Endothelial cell of umbilical vein (primary cell): ENCODE data around the gene DEPDC7. TPM values are rescaled to one million over a fixed set of nuclear protein-coding genes. Genes with fewer than 3 reads are reported as not detected.

Source experiments
- BruUV-seq: library from RNA; stranded (reverse); fragments of 400-500 nt; replicated peaks from 2 replicates; lab custom pipeline; 2021; lab: Mats Ljungman, UMichigan
- CTCF ChIA-PET: fragments of 300-600, 350-600 bp; sonication (Branson Sonifier 250); formaldehyde crosslinking; loops from one replicate; lab custom pipeline; 2021; ENCODE audit warnings: antibody characterized with exemption, inconsistent platforms; lab: Charles Lee
- POLR2A ChIA-PET: fragments of 300-600, 350-600 bp; sonication (Branson Sonifier 250); formaldehyde crosslinking; loops from one replicate; lab custom pipeline; 2021; ENCODE audit warnings: antibody characterized with exemption, inconsistent platforms; lab: Charles Lee
- DNase-seq: peaks from one replicate; pipeline ENCODE4 v3.0.0-alpha.2; 2011; ENCODE audit warnings: low read depth, low spot score
- FAIRE-seq: peaks from 2 replicates; lab custom pipeline; 2011; peaks lifted over from hg19 to GRCh38; lab: Jason Lieb, UNC
- H2AFZ ChIP-seq: 2 replicates; pipeline ENCODE4 v1.6.0; 2012; ENCODE audit warnings: low read depth, low read length, control low read depth, inconsistent platforms
- H3K27ac ChIP-seq: 2 replicates; pipeline ENCODE4 v1.5.1; 2011; ENCODE audit warnings: low read depth, mild to moderate bottlenecking, control low read depth, low read length, moderate library complexity; ENCODE audit not compliant: insufficient read depth
- H3K27me3 ChIP-seq, 2 experiments: 2 replicates each; pipeline versions ENCODE4 v1.6.0 to v1.6.1; 2011; ENCODE audit warnings: low read length in 2 of 2, mixed read lengths in 1 of 2; ENCODE audit not compliant: control insufficient read depth in 2 of 2, insufficient read depth in 2 of 2
- H3K36me3 ChIP-seq, 2 experiments: 2 replicates in 1 of 2; 3 replicates in 1 of 2; pipeline ENCODE4 v1.5.1; 2011; ENCODE audit warnings: low read length in 2 of 2, mild to moderate bottlenecking in 1 of 2, moderate library complexity in 1 of 2; ENCODE audit not compliant: control insufficient read depth in 2 of 2, insufficient read depth in 2 of 2; ENCODE audit errors: extremely low read depth in 1 of 2
- H3K4me1 ChIP-seq: 3 replicates; pipeline ENCODE4 v1.5.1; 2011; ENCODE audit warnings: mild to moderate bottlenecking, low read length; ENCODE audit not compliant: control insufficient read depth, insufficient read depth; ENCODE audit errors: extremely low read depth
- H3K4me2 ChIP-seq: 2 replicates; pipeline ENCODE4 v1.6.1; 2011; ENCODE audit warnings: low read length, control low read depth, mixed read lengths; ENCODE audit not compliant: insufficient read depth
- H3K4me3 ChIP-seq, 3 experiments: fragments of 200-600 bp in 1 of 3; sonication (generic), shearing (Covaris generic) in 1 of 3; replicated peaks in 1 of 3; 2 replicates each; pipeline ENCODE4 v1.5.1; 2011 to 2016; ENCODE audit warnings: control low read depth in 3 of 3, low read length in 3 of 3, mild to moderate bottlenecking in 2 of 3, inconsistent platforms in 1 of 3, low read depth in 1 of 3, moderate library complexity in 1 of 3; ENCODE audit not compliant: insufficient read depth in 1 of 3
- H3K79me2 ChIP-seq: 2 replicates; pipeline ENCODE4 v1.6.0; 2012; ENCODE audit warnings: low read length, inconsistent platforms; ENCODE audit not compliant: control insufficient read depth, insufficient read depth
- H3K9ac ChIP-seq: replicated peaks from 2 replicates; pipeline ENCODE3; 2011; ENCODE audit warnings: low read length, control low read depth; ENCODE audit not compliant: insufficient read depth; ENCODE audit errors: extremely low read depth
- H3K9me1 ChIP-seq: replicated peaks from 3 replicates; pipeline ENCODE4 v1.6.0; 2011; ENCODE audit warnings: mild to moderate bottlenecking, low read length; ENCODE audit not compliant: control insufficient read depth, insufficient read depth; ENCODE audit errors: extremely low read depth
- H3K9me3 ChIP-seq: replicated peaks from 2 replicates; pipeline ENCODE4 v1.5.1; 2012; ENCODE audit warnings: low read length, inconsistent platforms; ENCODE audit not compliant: control insufficient read depth, insufficient read depth
- H4K20me1 ChIP-seq: replicated peaks from 2 replicates; pipeline ENCODE3; 2011; ENCODE audit warnings: mild to moderate bottlenecking, low read length; ENCODE audit not compliant: control insufficient read depth, insufficient read depth; ENCODE audit errors: extremely low read depth
- EZH2 ChIP-seq: IDR thresholded peaks from 2 replicates; pipeline ENCODE4 v1.6.1; 2012; ENCODE audit warnings: borderline replicate concordance, low read depth, mild to moderate bottlenecking, moderate library complexity, low read length, inconsistent platforms; ENCODE audit not compliant: severe bottlenecking
- GATA2 ChIP-seq: IDR thresholded peaks from 2 replicates; pipeline ENCODE4 v1.7.0; 2011; ENCODE audit warnings: low read depth, mild to moderate bottlenecking, moderate library complexity, mixed read lengths, low read length; ENCODE audit not compliant: insufficient read length, insufficient read depth
- MAX ChIP-seq: IDR thresholded peaks from 2 replicates; pipeline ENCODE4 v1.6.1; 2011; ENCODE audit not compliant: insufficient read depth, insufficient read length
- MYC ChIP-seq: IDR thresholded peaks from one replicate; pipeline ENCODE4 v1.6.1; 2011; ENCODE audit warnings: mild to moderate bottlenecking, low read depth, low read length
- POLR2A ChIP-seq: IDR thresholded peaks from 2 replicates; pipeline ENCODE4 v1.6.1; 2012; ENCODE audit warnings: low read depth, mild to moderate bottlenecking, control low read depth, low read length
- POLR2AphosphoS5 ChIP-seq: IDR thresholded peaks from 2 replicates; pipeline ENCODE4 v1.6.1; 2012; ENCODE audit warnings: low read depth, mild to moderate bottlenecking, control low read depth, low read length, moderate library complexity; ENCODE audit not compliant: insufficient read depth
- dilution Hi-C: fragments of 300-500 bp; cut with MboI; formaldehyde crosslinking; loops from one replicate; pipeline ENCODE4 v1.15.0; 2019; ENCODE audit warnings: low sequenced_read_pairs; ENCODE audit not compliant: extremely low pct_ligation_motif_present
- intact Hi-C: fragments of 100-400 bp; cut with micrococcal nuclease; formaldehyde crosslinking; loops from one replicate; pipeline ENCODE4 v1.10.0; 2022
- polyA plus RNA-seq, 4 experiments: library from polyadenylated mRNA; depleted of rRNA in 3 of 4; stranded (reverse) in 3 of 4; unstranded in 1 of 4; fragments of >200 nt; gene quantifications; 2 replicates each; pipeline versions ENCODE4 v1.2.1 to v1.2.3, GENCODE V29; 2011 to 2012; ENCODE audit warnings: missing spikeins in 1 of 4
- total RNA-seq: library from RNA; stranded (reverse); gene quantifications from 2 replicates; pipeline ENCODE4 v1.2.3, GENCODE V29; 2021

DEPDC7 gene
- total and polyA plus RNA-seq, 2 donors (not counting 3 experiments of a cell fraction or from before 2014, with no cell fraction given): 0.08 TPM; not detected in 1

GRCh38 chr11:32987851-32988250 lies 27.8 kb upstream of the DEPDC7 start:
- ChIA-PET POLR2A (no interaction called here), CTCF (no interaction called here)
- FAIRE-seq (no peak), DNase-seq (no peak)
- no peaks in the 10 kb centered on the region for H3K9me3 ChIP-seq
- intact Hi-C loops: no loop called here
- H3K4me1 ChIP-seq: no peaks in the 10 kb centered on the region
- no peaks in the 10 kb centered on the region for H3K9me1 ChIP-seq
- H3K27ac ChIP-seq: no peak overlapping the region
- TF ChIP-seq MYC (no peak), EZH2 (no peak), POLR2A (no peak), POLR2AphosphoS5 (no peak), GATA2 (no peak)
- no peaks in the 10 kb centered on the region for H4K20me1 ChIP-seq
- no peak overlapping the region for H3K9ac ChIP-seq
- peaks cover 0 to 3% of the 10 kb centered on the region in 2 experiments for H3K27me3 ChIP-seq
- no peak overlapping the region for H2AFZ ChIP-seq
- no peak overlapping the region for H3K4me2 ChIP-seq
- H3K36me3 ChIP-seq: no peaks in the 10 kb centered on the region
- no peak overlapping the region for H3K4me3 ChIP-seq
- dilution Hi-C loops: no loop called here
- BruUV-seq: no TSS peak
- no peaks in the 10 kb centered on the region for H3K79me2 ChIP-seq

- no peaks in the 10 kb centered on the region for H3K36me3 ChIP-seq
- H3K4me1 ChIP-seq: no peaks in the 10 kb centered on the region
- ChIA-PET POLR2A (no interaction called here), CTCF (no interaction called here)
- H3K9me1 ChIP-seq: no peaks in the 10 kb centered on the region
- no peak overlapping the region for H3K4me3 ChIP-seq
- H4K20me1 ChIP-seq: no peaks in the 10 kb centered on the region
- FAIRE-seq: no peak
- no peak for DNase-seq
- no peak overlapping the region for H2AFZ ChIP-seq
- H3K27me3 ChIP-seq: peaks cover 8 to 11% of the 10 kb centered on the region in 2 experiments
- H3K27ac ChIP-seq: no peak overlapping the region
- BruUV-seq: no TSS peak
- no peak overlapping the region for H3K4me2 ChIP-seq
- no peak for TF ChIP-seq MAX
- no peaks in the 10 kb centered on the region for H3K79me2 ChIP-seq
- intact Hi-C loops: no loop called here
- H3K9me3 ChIP-seq: no peaks in the 10 kb centered on the region
- dilution Hi-C loops: no loop called here
- H3K9ac ChIP-seq: no peak overlapping the region
Observed at GRCh38 chr11:32990481-32990880, 25.2 kb upstream of the DEPDC7 start.
